HEK293 (cell line): ENCODE data around the gene FBN2.

Experiments
- CTCF ChIA-PET: fragments of 350-600 bp; formaldehyde crosslinking; extraction: SDS; loops from one replicate; lab custom pipeline; 2021; ENCODE audit warnings: antibody characterized with exemption; lab: Yijun Ruan, JAX
- POLR2A ChIA-PET: fragments of 300-600 bp; formaldehyde crosslinking; extraction: SDS; loops from one replicate; lab custom pipeline; 2020; ENCODE audit warnings: antibody characterized with exemption, inconsistent platforms; lab: Yijun Ruan, JAX
- H3K27ac ChIP-seq: fragments of 200-500 bp; sonication (Bioruptor generic); 2 replicates; pipeline ENCODE4 v1.5.1; 2014; ENCODE audit warnings: low read depth, low read length, control low read depth, inconsistent platforms; ENCODE audit errors: extremely low read depth
- H3K36me3 ChIP-seq, 2 experiments: fragments of 200-500 bp in 1 of 2; sonication (Bioruptor generic) in 1 of 2; 1 replicate in 1 of 2; 2 replicates in 1 of 2; pipeline ENCODE4 v1.5.1; 2014 to 2017; ENCODE audit warnings: inconsistent platforms in 2 of 2, low read length in 2 of 2; ENCODE audit not compliant: control insufficient read depth in 2 of 2, insufficient read depth in 1 of 2
- H3K4me1 ChIP-seq: fragments of 200-500 bp; sonication (Bioruptor generic); 2 replicates; pipeline ENCODE4 v1.5.1; 2014; ENCODE audit warnings: mild to moderate bottlenecking, low read length, inconsistent platforms; ENCODE audit not compliant: control insufficient read depth, insufficient read depth
- H3K4me3 ChIP-seq: 2 replicates; pipeline ENCODE4 v1.5.1; 2011; ENCODE audit warnings: low read depth, mild to moderate bottlenecking, control low read depth, low read length, moderate library complexity
- H3K9me3 ChIP-seq: fragments of 200-500 bp; sonication (Bioruptor generic); 2 replicates; pipeline ENCODE4 v1.5.1; 2014; ENCODE audit warnings: low read depth, low read length, inconsistent platforms; ENCODE audit not compliant: control insufficient read depth, insufficient read depth
- ZNF132 ChIP-seq: fragments of 450-650 bp; formaldehyde crosslinking; IDR thresholded peaks from 2 replicates; pipeline ENCODE4 v1.5.1; 2017; ENCODE audit warnings: missing biosample characterization, missing genetic modification characterization, borderline replicate concordance
- ZNF292 ChIP-seq: fragments of 450-650 bp; formaldehyde crosslinking; IDR thresholded peaks from 2 replicates; pipeline ENCODE4 v1.5.1; 2016; ENCODE audit warnings: low read depth, missing biosample characterization, missing genetic modification characterization, borderline replicate concordance
- ZNF555 ChIP-seq: fragments of 450-650 bp; formaldehyde crosslinking; conservative IDR thresholded peaks from 2 replicates; pipeline ENCODE4 v1.5.1; 2017; ENCODE audit warnings: missing biosample characterization, mild to moderate bottlenecking, missing genetic modification characterization, inconsistent platforms
- ZNF558 ChIP-seq: fragments of 450-650 bp; formaldehyde crosslinking; IDR thresholded peaks from 2 replicates; pipeline ENCODE4 v1.5.1; 2016; ENCODE audit warnings: missing biosample characterization, missing genetic modification characterization
- ZNF596 ChIP-seq: fragments of 450-650 bp; IDR thresholded peaks from 2 replicates; pipeline ENCODE4 v1.5.0; 2018; ENCODE audit warnings: missing biosample characterization, mild to moderate bottlenecking, missing genetic modification characterization, moderate library complexity
- ZNF791 ChIP-seq: fragments of 450-650 bp; formaldehyde crosslinking; IDR thresholded peaks from 2 replicates; pipeline ENCODE4 v1.5.1; 2016; ENCODE audit warnings: missing biosample characterization, missing genetic modification characterization
- ZXDB ChIP-seq: fragments of 450-650 bp; formaldehyde crosslinking; IDR thresholded peaks from 2 replicates; pipeline ENCODE4 v1.5.1; 2016; ENCODE audit warnings: missing biosample characterization, missing genetic modification characterization
- TF ChIP-seq, protein P1 (sequence below): fragments of 450-650 bp; formaldehyde crosslinking; IDR thresholded peaks from 2 replicates; pipeline ENCODE4 v1.5.1; 2016; ENCODE audit warnings: missing biosample characterization, missing genetic modification characterization

The FBN2 gene

DNA sequence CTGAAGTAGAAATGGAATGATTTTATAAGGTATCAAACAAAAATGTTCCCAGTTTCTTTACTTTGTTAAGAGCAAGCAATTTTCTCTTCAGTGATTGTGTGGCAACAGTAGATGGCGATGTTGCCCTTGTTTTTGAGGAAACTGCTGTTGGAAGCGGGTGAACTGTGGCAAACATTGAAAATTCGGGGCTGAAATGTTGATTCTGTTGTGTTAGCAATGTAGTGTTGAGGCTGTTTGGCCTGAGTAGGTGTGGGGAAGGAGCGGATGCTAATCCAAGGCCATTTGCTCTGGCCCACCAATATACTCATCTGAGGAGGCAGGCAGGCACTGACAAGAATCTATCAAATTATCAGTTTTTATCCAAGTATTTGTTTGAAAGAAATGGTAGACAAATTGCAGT is 324.7 kb downstream of the FBN2 start (continued):
- no peak for TF ChIP-seq ZNF132 (tag by site-specific recombination)

DNA sequence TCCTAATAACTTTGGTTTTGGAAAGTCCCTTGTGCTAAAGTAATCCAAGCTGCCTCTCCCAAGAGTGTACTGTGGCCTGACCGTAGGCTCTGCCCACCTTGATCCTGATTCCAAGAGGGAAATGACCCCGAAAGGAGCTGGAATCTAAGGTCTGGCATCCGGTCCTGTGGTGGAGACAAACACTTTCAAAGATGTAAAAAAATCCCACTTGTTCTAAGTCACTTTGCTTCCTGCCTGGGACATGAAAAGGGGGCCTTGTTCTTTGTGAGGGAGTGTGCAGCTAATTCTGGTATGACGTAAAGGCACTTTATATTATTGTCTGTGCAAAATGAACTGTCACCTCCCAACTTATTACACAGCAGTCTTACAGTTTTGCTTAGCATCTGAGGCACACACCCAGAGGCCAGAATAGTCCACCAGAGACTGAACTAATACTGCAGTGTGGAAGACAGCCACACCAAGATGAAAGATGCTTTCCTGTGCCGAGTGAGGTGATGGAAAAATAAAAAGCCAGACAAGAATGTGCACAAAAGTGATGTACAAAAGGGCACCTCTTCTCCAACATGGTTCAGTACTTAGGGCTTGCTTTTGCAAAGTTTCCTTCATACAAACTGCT is 325.7 kb downstream of the FBN2 start:
- H3K27ac ChIP-seq: no peak overlapping the region
- no peaks in the 10 kb centered on the region for H3K36me3 ChIP-seq
- H3K9me3 ChIP-seq: no peaks in the 10 kb centered on the region
- CTCF ChIA-PET: interaction anchor here (0.5 to 4.5 kb wide), 12 partner anchors 26 to 694 kb away, joined by 3 to 39 read pairs (median 3); no protein-coding TSS in a partner anchor
- H3K4me3 ChIP-seq: no peak overlapping the region
- no peaks in the 10 kb centered on the region for H3K4me1 ChIP-seq
- TF ChIP-seq ZNF292 (tag by site-specific recombination): no peak
- POLR2A ChIA-PET: no interaction called here

DNA sequence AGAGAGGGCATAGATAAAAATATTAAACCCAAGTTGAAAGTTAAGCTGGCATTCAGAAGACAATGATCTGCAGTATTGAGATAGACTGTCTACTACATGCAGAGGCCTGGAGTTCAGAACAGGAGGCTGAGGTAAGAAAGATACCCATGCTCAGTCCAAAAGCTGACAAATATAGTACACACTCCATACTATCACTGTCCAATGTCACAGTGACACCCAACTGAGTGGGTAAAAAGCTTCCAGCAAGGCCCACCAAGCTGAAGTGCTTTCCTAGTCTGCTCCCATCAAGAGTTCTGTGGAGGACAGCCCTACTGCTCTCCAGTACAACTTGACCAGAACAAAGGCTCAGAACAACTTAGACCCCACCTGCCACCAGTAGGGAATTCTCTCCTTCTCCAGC is 329.6 kb downstream of the FBN2 start:
- no peaks in the 10 kb centered on the region for H3K9me3 ChIP-seq
- TF ChIP-seq ZNF596 (no peak), ZXDB (no peak), ZNF555 (tag by site-specific recombination) (no peak), ZNF791 (tag by site-specific recombination) (no peak), ZNF558 (tag by site-specific recombination) (no peak)
- TF ChIP-seq, protein P1, sequence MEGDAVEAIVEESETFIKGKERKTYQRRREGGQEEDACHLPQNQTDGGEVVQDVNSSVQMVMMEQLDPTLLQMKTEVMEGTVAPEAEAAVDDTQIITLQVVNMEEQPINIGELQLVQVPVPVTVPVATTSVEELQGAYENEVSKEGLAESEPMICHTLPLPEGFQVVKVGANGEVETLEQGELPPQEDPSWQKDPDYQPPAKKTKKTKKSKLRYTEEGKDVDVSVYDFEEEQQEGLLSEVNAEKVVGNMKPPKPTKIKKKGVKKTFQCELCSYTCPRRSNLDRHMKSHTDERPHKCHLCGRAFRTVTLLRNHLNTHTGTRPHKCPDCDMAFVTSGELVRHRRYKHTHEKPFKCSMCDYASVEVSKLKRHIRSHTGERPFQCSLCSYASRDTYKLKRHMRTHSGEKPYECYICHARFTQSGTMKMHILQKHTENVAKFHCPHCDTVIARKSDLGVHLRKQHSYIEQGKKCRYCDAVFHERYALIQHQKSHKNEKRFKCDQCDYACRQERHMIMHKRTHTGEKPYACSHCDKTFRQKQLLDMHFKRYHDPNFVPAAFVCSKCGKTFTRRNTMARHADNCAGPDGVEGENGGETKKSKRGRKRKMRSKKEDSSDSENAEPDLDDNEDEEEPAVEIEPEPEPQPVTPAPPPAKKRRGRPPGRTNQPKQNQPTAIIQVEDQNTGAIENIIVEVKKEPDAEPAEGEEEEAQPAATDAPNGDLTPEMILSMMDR (tag by site-specific recombination): no peak
- TF ChIP-seq, all 188 proteins: peak for 0
- no peak overlapping the region for H3K27ac ChIP-seq
- POLR2A ChIA-PET: no interaction called here
- no peaks in the 10 kb centered on the region for H3K4me1 ChIP-seq
- CTCF ChIA-PET: interaction anchor here (0.5 to 0.8 kb wide), 3 partner anchors 434 to 646 kb away, joined by 3 to 4 read pairs (median 3); no protein-coding TSS in a partner anchor
- H3K36me3 ChIP-seq: no peaks in the 10 kb centered on the region
- H3K4me3 ChIP-seq: no peak overlapping the region
